Neural progenitor cell (in vitro differentiated cells): ENCODE results near the gene GPR107. TPM values are rescaled to one million over a fixed set of nuclear protein-coding genes. Genes with fewer than 3 reads are reported as not detected.

Experiments used
- DNase-seq: peaks from one replicate; pipeline ENCODE4 v3.0.0-alpha.2; 2016; ENCODE audit warnings: low spot score
- H2AFZ ChIP-seq: fragments of 200-600 bp; sonication (generic); replicated peaks from 2 replicates; pipeline ENCODE4 v1.6.1; 2016; ENCODE audit warnings: antibody characterized with exemption
- H3F3A ChIP-seq: fragments of 200-600 bp; sonication (generic); 2 replicates; pipeline ENCODE4 v1.6.1; 2016; ENCODE audit warnings: antibody characterized with exemption, low read depth
- H3K27ac ChIP-seq: fragments of 200-600 bp; sonication (generic); 2 replicates; pipeline ENCODE4 v1.5.1; 2016; ENCODE audit warnings: mild to moderate bottlenecking
- H3K27me3 ChIP-seq: fragments of 200-600 bp; sonication (generic); 2 replicates; pipeline ENCODE4 v1.6.1; 2016; ENCODE audit warnings: mild to moderate bottlenecking, moderate library complexity
- H3K36me3 ChIP-seq: fragments of 200-600 bp; sonication (generic); 2 replicates; pipeline ENCODE4 v1.5.1; 2016
- H3K4me1 ChIP-seq: fragments of 200-600 bp; sonication (generic); 2 replicates; pipeline ENCODE4 v1.6.1; 2016; ENCODE audit warnings: mixed run types
- H3K4me2 ChIP-seq: fragments of 200-600 bp; sonication (generic); 2 replicates; pipeline ENCODE4 v1.6.1; 2016
- H3K4me3 ChIP-seq: fragments of 200-600 bp; sonication (generic); 2 replicates; pipeline ENCODE4 v1.5.1; 2016
- H3K79me2 ChIP-seq: fragments of 200-600 bp; sonication (generic); 2 replicates; pipeline ENCODE4 v1.6.1; 2016; ENCODE audit warnings: low read depth
- H3K9ac ChIP-seq: fragments of 200-600 bp; sonication (generic); 2 replicates; pipeline ENCODE4 v1.6.1; 2016
- H3K9me3 ChIP-seq: fragments of 200-600 bp; sonication (generic); 2 replicates; pipeline ENCODE4 v1.5.1; 2016; ENCODE audit warnings: low read depth
- H4K20me1 ChIP-seq: fragments of 200-600 bp; sonication (generic); 2 replicates; pipeline ENCODE4 v1.6.1; 2016; ENCODE audit warnings: low read depth
- H3K27ac Mint-ChIP-seq: 3 replicates; pipeline ENCODE4 v1.8.0; 2021; ENCODE audit warnings: mixed read lengths
- H3K27me3 Mint-ChIP-seq: 2 replicates; pipeline ENCODE4 v1.8.0; 2022; ENCODE audit warnings: low read depth, mild to moderate bottlenecking, inconsistent platforms, moderate library complexity, mixed read lengths; ENCODE audit not compliant: insufficient read depth
- H3K36me3 Mint-ChIP-seq: 3 replicates; pipeline ENCODE4 v1.8.0; 2021; ENCODE audit warnings: mixed read lengths
- H3K4me1 Mint-ChIP-seq: 3 replicates; pipeline ENCODE4 v1.8.0; 2021; ENCODE audit warnings: mixed read lengths
- H3K4me3 Mint-ChIP-seq: 3 replicates; pipeline ENCODE4 v1.8.0; 2021; ENCODE audit warnings: mild to moderate bottlenecking, moderate library complexity, mixed read lengths
- H3K9me3 Mint-ChIP-seq: 3 replicates; pipeline ENCODE4 v1.8.0; 2020; ENCODE audit warnings: mixed read lengths
- CTCF ChIP-seq: fragments of 200-600 bp; sonication (generic); IDR thresholded peaks from 2 replicates; pipeline ENCODE4 v1.5.1; 2017; ENCODE audit warnings: antibody characterized with exemption, mild to moderate bottlenecking
- EZH2 ChIP-seq: fragments of 200-600 bp; sonication (generic); IDR thresholded peaks from 2 replicates; pipeline ENCODE4 v1.6.1; 2017; ENCODE audit warnings: antibody characterized with exemption, mild to moderate bottlenecking, moderate library complexity
- EZH2phosphoT487 ChIP-seq: fragments of 200-600 bp; sonication (generic); IDR thresholded peaks from 2 replicates; pipeline ENCODE4 v1.6.1; 2017; ENCODE audit warnings: antibody characterized with exemption
- total RNA-seq: library from RNA; depleted of rRNA; stranded (reverse); fragments of >200 nt; gene quantifications from 2 replicates; pipeline ENCODE4 v1.2.3, GENCODE V29; 2015; ENCODE audit warnings: low replicate concordance

Gene GPR107
- total RNA-seq, 1 donor from 2014 or later, result 33.8 TPM

GRCh38 chr9:130117816-130118632, 64.3 kb downstream of the GPR107 start:
- no peak overlapping the region for H3K4me2 ChIP-seq
- no peaks in the 10 kb centered on the region for H3K9me3 ChIP-seq
- Mint-ChIP-seq H3K9me3 (no peaks in the 10 kb centered on the region), H3K27me3 (peaks cover 5% of the 10 kb centered on the region), H3K4me1 (peaks cover 33% of the 10 kb centered on the region), H3K4me3 (no peak overlapping the region), H3K27ac (peak overlapping the region; percentile 72), H3K36me3 (peaks cover 11% of the 10 kb centered on the region)
- DNase-seq, result no peak
- no peak overlapping the region for H2AFZ ChIP-seq
- H4K20me1 ChIP-seq, result peaks cover 9% of the 10 kb centered on the region
- no peak overlapping the region for H3K27ac ChIP-seq
- H3F3A ChIP-seq, result peaks cover 13% of the 10 kb centered on the region
- peaks cover 22% of the 10 kb centered on the region for H3K4me1 ChIP-seq
- no peaks in the 10 kb centered on the region for H3K27me3 ChIP-seq
- H3K9ac ChIP-seq, result no peak overlapping the region
- no peak overlapping the region for H3K4me3 ChIP-seq
- no peaks in the 10 kb centered on the region for H3K79me2 ChIP-seq
- H3K36me3 ChIP-seq, result no peaks in the 10 kb centered on the region
- TF ChIP-seq EZH2phosphoT487, result no peak
- no peak for TF ChIP-seq EZH2

- H3F3A ChIP-seq, result peaks cover 18% of the 10 kb centered on the region
- Mint-ChIP-seq H3K36me3 (peaks cover 15% of the 10 kb centered on the region), H3K27me3 (peaks cover 5% of the 10 kb centered on the region), H3K27ac (peak overlapping the region; percentile 90), H3K9me3 (no peaks in the 10 kb centered on the region), H3K4me3 (no peak overlapping the region), H3K4me1 (peaks cover 37% of the 10 kb centered on the region)
- no peaks in the 10 kb centered on the region for H3K36me3 ChIP-seq
- no peak overlapping the region for H3K4me2 ChIP-seq
- no peak overlapping the region for H3K9ac ChIP-seq
- no peaks in the 10 kb centered on the region for H3K79me2 ChIP-seq
- peaks cover 9% of the 10 kb centered on the region for H4K20me1 ChIP-seq
- no peak overlapping the region for H3K4me3 ChIP-seq
- DNase-seq, result peak; percentile 46
- H3K27ac ChIP-seq, result no peak overlapping the region
- no peaks in the 10 kb centered on the region for H3K9me3 ChIP-seq
- H3K4me1 ChIP-seq, result peaks cover 27% of the 10 kb centered on the region
- no peak overlapping the region for H2AFZ ChIP-seq
- TF ChIP-seq EZH2phosphoT487 (no peak), EZH2 (no peak), CTCF (no peak)
- no peaks in the 10 kb centered on the region for H3K27me3 ChIP-seq
These were observed 65.3 kb downstream of the GPR107 start for GRCh38 chr9:130118841-130119518.

- H2AFZ ChIP-seq, result no peak overlapping the region
- Mint-ChIP-seq H3K4me1 (peaks cover 44% of the 10 kb centered on the region), H3K36me3 (peaks cover 20% of the 10 kb centered on the region), H3K4me3 (peak overlapping the region; percentile 43), H3K27me3 (peaks cover 5% of the 10 kb centered on the region), H3K27ac (no peak overlapping the region), H3K9me3 (no peaks in the 10 kb centered on the region)
- H3K79me2 ChIP-seq, result no peaks in the 10 kb centered on the region
- H3K4me3 ChIP-seq, result no peak overlapping the region
- no peaks in the 10 kb centered on the region for H3K9me3 ChIP-seq
- H3K27me3 ChIP-seq, result no peaks in the 10 kb centered on the region
- peaks cover 21% of the 10 kb centered on the region for H3F3A ChIP-seq
- peaks cover 9% of the 10 kb centered on the region for H4K20me1 ChIP-seq
- no peak overlapping the region for H3K27ac ChIP-seq
- H3K4me1 ChIP-seq, result peaks cover 34% of the 10 kb centered on the region
- DNase-seq, result no peak
- TF ChIP-seq EZH2, result no peak
- TF ChIP-seq EZH2phosphoT487, result no peak
- TF ChIP-seq CTCF, result no peak
- no peak overlapping the region for H3K4me2 ChIP-seq
- no peaks in the 10 kb centered on the region for H3K36me3 ChIP-seq
- no peak overlapping the region for H3K9ac ChIP-seq
These were observed 66.0 kb downstream of the GPR107 start for GRCh38 chr9:130119519-130120298.
